GM04503 (cell line): Measurements from ENCODE around the gene BBS7.
A peak's percentile ranks its signal among the peaks of the same experiment; 100 is the strongest.

Experiments used
- DNase-seq: peaks from one replicate; pipeline ENCODE4 v3.0.0-alpha.2; 2012; ENCODE audit warnings: low read depth

Gene BBS7

GRCh38 chr4:121824950-121825349 is 45.3 kb downstream of the BBS7 start:
- no peak for DNase-seq

GRCh38 chr4:121824171-121824527 is 46.1 kb downstream of the BBS7 start:
- no peak for DNase-seq

GRCh38 chr4:121823505-121824170 is 46.6 kb downstream of the BBS7 start, which contains the start of gene CCNA2:
Gene CCNA2 (minus strand): TSS chr4:121823883. CDS start chr4:121823628, 255 bp downstream.
- DNase-seq = peak; percentile 79

- DNase-seq = no peak
Measured at GRCh38 chr4:121822796-121823504, 47.3 kb downstream of the BBS7 start.

- no peak for DNase-seq
Measured at GRCh38 chr4:121822047-121822446, 48.2 kb downstream of the BBS7 start.

- no peak for DNase-seq
Measured at GRCh38 chr4:121819216-121819965, 50.9 kb downstream of the BBS7 start.

- no peak for DNase-seq
Measured at GRCh38 chr4:121818215-121818614, 52.1 kb downstream of the BBS7 start.

- no peak for DNase-seq
Measured at GRCh38 chr4:121817701-121818100, 52.6 kb downstream of the BBS7 start.

GRCh38 chr4:121817006-121817405 is 53.3 kb downstream of the BBS7 start:
- no peak for DNase-seq

- DNase-seq = no peak
Measured at GRCh38 chr4:121814756-121815155, 55.5 kb downstream of the BBS7 start.

- no peak for DNase-seq
Measured at GRCh38 chr4:121811122-121811521, 59.2 kb downstream of the BBS7 start.

- DNase-seq = no peak
Measured at GRCh38 chr4:121806411-121806810, 63.9 kb downstream of the BBS7 start.

GRCh38 chr4:121801715-121802075 is 68.6 kb downstream of the BBS7 start:
- DNase-seq = no peak

GRCh38 chr4:121800961-121801714 is 69.1 kb downstream of the BBS7 start, which contains the start of gene EXOSC9:
Gene EXOSC9 (plus strand): TSS chr4:121801323. CDS start chr4:121801425, 102 bp downstream.
- peak; percentile 67 for DNase-seq

- DNase-seq = no peak
Measured at GRCh38 chr4:121800638-121800960, 69.7 kb downstream of the BBS7 start.

- DNase-seq = no peak
Measured at GRCh38 chr4:121799867-121800501, 70.3 kb downstream of the BBS7 start.

GRCh38 chr4:121799208-121799823 is 71.0 kb downstream of the BBS7 start:
- DNase-seq = no peak

GRCh38 chr4:121796283-121796682 is 74.0 kb downstream of the BBS7 start:
- DNase-seq = no peak

GRCh38 chr4:121794505-121795188 is 75.6 kb downstream of the BBS7 start:
- DNase-seq = no peak

GRCh38 chr4:121792966-121793365 is 77.3 kb downstream of the BBS7 start:
- no peak for DNase-seq

GRCh38 chr4:121791481-121791880 is 78.8 kb downstream of the BBS7 start:
- peak; percentile 69 for DNase-seq
